ENCODE measurements around the gene IDUA.

IDUA gene

GRCh38 chr4:955161-955921 lies 31.5 kb upstream of the IDUA start:
- Histone ChIP-seq H3K27ac (ENCODE audit: low read depth, low read length) (no peak overlapping the region), H2AK5ac (ENCODE audit: low read length) (no peak overlapping the region), H3K79me2 (ENCODE audit: control insufficient read depth, insufficient read depth, low read length) (no peaks in the 10 kb centered on the region), H4K8ac (ENCODE audit: low read depth, low read length) (no peak overlapping the region), H2BK5ac (ENCODE audit: low read length) (no peak overlapping the region), H3K4ac (ENCODE audit: low read depth, low read length) (no peak overlapping the region), H2BK120ac (ENCODE audit: low read depth, low read length) (no peak overlapping the region), H3K56ac (ENCODE audit: low read length) (no peak overlapping the region), H3K4me3 (ENCODE audit: low read length) (no peak overlapping the region), H4K5ac (ENCODE audit: low read length) (no peak overlapping the region), H3K4me2 (ENCODE audit: low read length) (no peak overlapping the region), H2BK15ac (replicated peaks; ENCODE audit: low read depth) (no peak overlapping the region), H3K27me3 (ENCODE audit: insufficient read depth, low read length, poor library complexity) (no peaks in the 10 kb centered on the region), H3K79me1 (ENCODE audit: low read length) (no peaks in the 10 kb centered on the region), H3K36me3 (ENCODE audit: control insufficient read depth, insufficient read depth, low read length) (no peaks in the 10 kb centered on the region), H3K18ac (ENCODE audit: low read length) (no peak overlapping the region), H3K9ac (ENCODE audit: low read length) (no peak overlapping the region), H3K4me1 (ENCODE audit: control insufficient read depth, low read depth, low read length) (no peaks in the 10 kb centered on the region), H3K23ac (ENCODE audit: low read length) (no peak overlapping the region)
- no CpG with 5 or more reads among the region's 33 CpGs for WGBS (ENCODE audit: extremely low coverage, insufficient coverage, low lambda C conversion rate)
- no peak for DNase-seq

- H2BK120ac ChIP-seq (ENCODE audit: low read depth, low read length), result no peak overlapping the region
- H3K4me1 ChIP-seq (ENCODE audit: control insufficient read depth, low read depth, low read length), result no peaks in the 10 kb centered on the region
- H3K4me2 ChIP-seq (ENCODE audit: low read length), result no peak overlapping the region
- no CpG with 5 or more reads among the region's 12 CpGs for WGBS (ENCODE audit: extremely low coverage, insufficient coverage, low lambda C conversion rate)
- no peak overlapping the region for H4K8ac ChIP-seq (ENCODE audit: low read depth, low read length)
- DNase-seq, result no peak
- no peak overlapping the region for H3K27ac ChIP-seq (ENCODE audit: low read depth, low read length)
- H4K5ac ChIP-seq (ENCODE audit: low read length), result no peak overlapping the region
- H3K23ac ChIP-seq (ENCODE audit: low read length), result no peak overlapping the region
- H2AK5ac ChIP-seq (ENCODE audit: low read length), result no peak overlapping the region
- H3K36me3 ChIP-seq (ENCODE audit: control insufficient read depth, insufficient read depth, low read length), result no peaks in the 10 kb centered on the region
- H3K4ac ChIP-seq (ENCODE audit: low read depth, low read length), result no peak overlapping the region
- no peak overlapping the region for H3K56ac ChIP-seq (ENCODE audit: low read length)
- H3K27me3 ChIP-seq (ENCODE audit: insufficient read depth, low read length, poor library complexity), result no peaks in the 10 kb centered on the region
- no peaks in the 10 kb centered on the region for H3K79me1 ChIP-seq (ENCODE audit: low read length)
- no peak overlapping the region for H2BK15ac ChIP-seq (replicated peaks; ENCODE audit: low read depth)
- no peaks in the 10 kb centered on the region for H3K79me2 ChIP-seq (ENCODE audit: control insufficient read depth, insufficient read depth, low read length)
- H3K18ac ChIP-seq (ENCODE audit: low read length), result no peak overlapping the region
- H3K9ac ChIP-seq (ENCODE audit: low read length), result no peak overlapping the region
- H2BK5ac ChIP-seq (ENCODE audit: low read length), result no peak overlapping the region
- H3K4me3 ChIP-seq (ENCODE audit: low read length), result no peak overlapping the region
Measured at GRCh38 chr4:955931-956381, 30.9 kb upstream of the IDUA start.

- no peak overlapping the region for H2BK15ac ChIP-seq (replicated peaks; ENCODE audit: low read depth)
- H2BK5ac ChIP-seq (ENCODE audit: low read length), result no peak overlapping the region
- no peak overlapping the region for H2AK5ac ChIP-seq (ENCODE audit: low read length)
- no peaks in the 10 kb centered on the region for H3K36me3 ChIP-seq (ENCODE audit: control insufficient read depth, insufficient read depth, low read length)
- no peaks in the 10 kb centered on the region for H3K79me2 ChIP-seq (ENCODE audit: control insufficient read depth, insufficient read depth, low read length)
- H3K56ac ChIP-seq (ENCODE audit: low read length), result no peak overlapping the region
- no peak overlapping the region for H3K9ac ChIP-seq (ENCODE audit: low read length)
- no peak overlapping the region for H3K4me3 ChIP-seq (ENCODE audit: low read length)
- H3K27ac ChIP-seq (ENCODE audit: low read depth, low read length), result no peak overlapping the region
- no peak overlapping the region for H3K4ac ChIP-seq (ENCODE audit: low read depth, low read length)
- no peak overlapping the region for H2BK120ac ChIP-seq (ENCODE audit: low read depth, low read length)
- no peak for DNase-seq
- H3K23ac ChIP-seq (ENCODE audit: low read length), result no peak overlapping the region
- no peaks in the 10 kb centered on the region for H3K27me3 ChIP-seq (ENCODE audit: insufficient read depth, low read length, poor library complexity)
- H3K79me1 ChIP-seq (ENCODE audit: low read length), result no peaks in the 10 kb centered on the region
- no peak overlapping the region for H3K4me2 ChIP-seq (ENCODE audit: low read length)
- H4K8ac ChIP-seq (ENCODE audit: low read depth, low read length), result no peak overlapping the region
- H3K18ac ChIP-seq (ENCODE audit: low read length), result no peak overlapping the region
- no peaks in the 10 kb centered on the region for H3K4me1 ChIP-seq (ENCODE audit: control insufficient read depth, low read depth, low read length)
- WGBS (ENCODE audit: extremely low coverage, insufficient coverage, low lambda C conversion rate), result no CpG with 5 or more reads among the region's 14 CpGs
- no peak overlapping the region for H4K5ac ChIP-seq (ENCODE audit: low read length)
Measured at GRCh38 chr4:956531-957230, 30.2 kb upstream of the IDUA start.

GRCh38 chr4:957231-957580 lies 29.6 kb upstream of the IDUA start:
- Histone ChIP-seq H3K27ac (ENCODE audit: low read depth, low read length) (no peak overlapping the region), H4K5ac (ENCODE audit: low read length) (no peak overlapping the region), H2AK5ac (ENCODE audit: low read length) (no peak overlapping the region), H4K8ac (ENCODE audit: low read depth, low read length) (no peak overlapping the region), H3K23ac (ENCODE audit: low read length) (no peak overlapping the region), H3K4me1 (ENCODE audit: control insufficient read depth, low read depth, low read length) (no peaks in the 10 kb centered on the region), H2BK120ac (ENCODE audit: low read depth, low read length) (no peak overlapping the region), H3K27me3 (ENCODE audit: insufficient read depth, low read length, poor library complexity) (no peaks in the 10 kb centered on the region), H3K4me2 (ENCODE audit: low read length) (no peak overlapping the region), H3K4me3 (ENCODE audit: low read length) (no peak overlapping the region), H2BK15ac (replicated peaks; ENCODE audit: low read depth) (no peak overlapping the region), H2BK5ac (ENCODE audit: low read length) (no peak overlapping the region), H3K56ac (ENCODE audit: low read length) (no peak overlapping the region), H3K9ac (ENCODE audit: low read length) (no peak overlapping the region), H3K36me3 (ENCODE audit: control insufficient read depth, insufficient read depth, low read length) (no peaks in the 10 kb centered on the region), H3K4ac (ENCODE audit: low read depth, low read length) (no peak overlapping the region), H3K79me2 (ENCODE audit: control insufficient read depth, insufficient read depth, low read length) (no peaks in the 10 kb centered on the region), H3K18ac (ENCODE audit: low read length) (no peak overlapping the region), H3K79me1 (ENCODE audit: low read length) (no peaks in the 10 kb centered on the region)
- WGBS (ENCODE audit: extremely low coverage, insufficient coverage, low lambda C conversion rate), result no CpG with 5 or more reads among the region's 8 CpGs
- no peak for DNase-seq

- Histone ChIP-seq H3K4me1 (ENCODE audit: control insufficient read depth, low read depth, low read length) (no peaks in the 10 kb centered on the region), H2BK120ac (ENCODE audit: low read depth, low read length) (no peak overlapping the region), H3K18ac (ENCODE audit: low read length) (no peak overlapping the region), H4K8ac (ENCODE audit: low read depth, low read length) (no peak overlapping the region), H3K23ac (ENCODE audit: low read length) (no peak overlapping the region), H3K56ac (ENCODE audit: low read length) (no peak overlapping the region), H2AK5ac (ENCODE audit: low read length) (no peak overlapping the region), H3K4ac (ENCODE audit: low read depth, low read length) (no peak overlapping the region), H3K4me2 (ENCODE audit: low read length) (no peak overlapping the region), H3K9ac (ENCODE audit: low read length) (no peak overlapping the region), H3K27ac (ENCODE audit: low read depth, low read length) (no peak overlapping the region), H4K5ac (ENCODE audit: low read length) (no peak overlapping the region), H2BK15ac (replicated peaks; ENCODE audit: low read depth) (no peak overlapping the region), H3K27me3 (ENCODE audit: insufficient read depth, low read length, poor library complexity) (no peaks in the 10 kb centered on the region), H3K4me3 (ENCODE audit: low read length) (no peak overlapping the region), H3K36me3 (ENCODE audit: control insufficient read depth, insufficient read depth, low read length) (no peaks in the 10 kb centered on the region), H3K79me1 (ENCODE audit: low read length) (no peaks in the 10 kb centered on the region), H2BK5ac (ENCODE audit: low read length) (no peak overlapping the region), H3K79me2 (ENCODE audit: control insufficient read depth, insufficient read depth, low read length) (no peaks in the 10 kb centered on the region)
- no CpG with 5 or more reads among the region's 45 CpGs for WGBS (ENCODE audit: extremely low coverage, insufficient coverage, low lambda C conversion rate)
- DNase-seq, result no peak
Measured at GRCh38 chr4:957581-958313, 29.1 kb upstream of the IDUA start.
